SHP77 treated with DMSO at 0.1 percent for 48 hours (cell line): ENCODE results near the gene FAM131A.

Source experiments
- DNase-seq: peaks from one replicate; lab custom pipeline; 2025; lab: John Stamatoyannopoulos, UW

The FAM131A gene

DNA sequence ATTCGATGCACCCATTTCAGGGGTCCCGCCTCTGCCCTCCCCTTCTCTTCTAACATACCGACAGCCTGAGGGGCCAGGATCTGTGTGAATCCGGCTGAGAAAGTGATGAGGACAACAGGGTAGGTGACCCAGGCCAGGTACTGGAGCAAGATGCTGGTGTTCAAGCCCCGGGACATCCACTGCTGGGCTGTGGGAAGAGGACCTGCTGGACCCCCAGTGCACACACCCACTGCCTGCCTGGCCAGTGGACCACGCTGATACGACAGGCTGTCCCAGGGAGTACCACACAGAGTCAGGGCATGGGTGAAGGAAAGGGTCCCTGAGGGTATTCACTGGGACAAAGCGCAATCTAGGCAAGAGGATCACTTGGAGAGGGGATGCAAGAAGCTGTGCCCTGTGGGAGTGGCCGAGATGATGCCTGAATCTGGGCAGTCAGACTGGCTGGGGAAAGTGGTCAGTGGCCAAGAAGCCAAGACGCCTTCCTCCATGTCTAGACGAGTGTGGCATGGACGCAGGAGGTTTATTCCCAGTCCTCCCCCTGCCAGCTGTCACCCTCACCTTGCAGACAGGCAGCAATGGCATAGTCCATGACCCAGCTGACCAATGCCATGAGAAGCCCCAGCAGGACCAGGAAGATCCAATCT lies 20.8 kb downstream of the FAM131A start:
- DNase-seq, result no peak

DNA sequence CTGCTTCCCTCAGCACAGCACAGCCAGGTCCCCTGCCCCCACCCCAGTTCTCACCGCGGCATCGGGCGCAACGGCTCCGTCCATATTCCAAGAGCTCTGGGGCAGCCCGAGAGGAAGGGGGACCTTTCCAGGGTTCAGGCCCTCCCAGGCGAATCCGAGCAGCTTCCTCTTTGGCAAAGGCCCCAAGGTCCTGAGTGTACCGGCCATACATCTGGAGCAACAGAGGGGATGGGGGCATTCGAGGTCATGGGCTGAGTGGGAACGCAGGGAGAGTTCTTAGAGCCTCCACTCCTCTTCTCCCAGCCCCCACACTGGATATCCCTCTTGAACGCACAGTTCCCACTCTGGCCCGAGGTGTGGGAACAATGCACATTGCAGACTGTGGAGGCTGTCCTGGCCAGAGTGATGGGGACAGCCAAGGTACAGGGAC lies 21.5 kb downstream of the FAM131A start:
- no peak for DNase-seq

DNA sequence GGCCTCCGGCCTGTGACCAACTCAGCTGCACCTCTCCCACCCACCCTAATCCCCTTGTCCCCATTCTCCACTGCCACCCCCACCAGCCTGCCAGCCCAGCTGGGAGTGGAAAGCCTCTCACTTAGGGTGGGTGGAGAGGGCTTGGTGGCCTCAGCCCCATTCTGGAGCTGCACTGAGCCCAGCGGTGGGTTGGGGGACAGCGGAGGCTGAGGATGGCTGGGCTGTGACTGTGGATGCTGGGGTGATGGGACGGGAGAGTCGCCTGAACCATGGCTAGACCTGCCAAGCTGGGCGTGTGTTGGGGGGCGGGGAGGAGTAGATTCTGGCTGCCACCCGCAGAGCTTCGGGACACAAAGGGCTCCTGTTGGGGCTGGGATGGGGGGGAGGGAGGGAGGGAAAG lies 22.2 kb downstream of the FAM131A start:
- no peak for DNase-seq

DNA sequence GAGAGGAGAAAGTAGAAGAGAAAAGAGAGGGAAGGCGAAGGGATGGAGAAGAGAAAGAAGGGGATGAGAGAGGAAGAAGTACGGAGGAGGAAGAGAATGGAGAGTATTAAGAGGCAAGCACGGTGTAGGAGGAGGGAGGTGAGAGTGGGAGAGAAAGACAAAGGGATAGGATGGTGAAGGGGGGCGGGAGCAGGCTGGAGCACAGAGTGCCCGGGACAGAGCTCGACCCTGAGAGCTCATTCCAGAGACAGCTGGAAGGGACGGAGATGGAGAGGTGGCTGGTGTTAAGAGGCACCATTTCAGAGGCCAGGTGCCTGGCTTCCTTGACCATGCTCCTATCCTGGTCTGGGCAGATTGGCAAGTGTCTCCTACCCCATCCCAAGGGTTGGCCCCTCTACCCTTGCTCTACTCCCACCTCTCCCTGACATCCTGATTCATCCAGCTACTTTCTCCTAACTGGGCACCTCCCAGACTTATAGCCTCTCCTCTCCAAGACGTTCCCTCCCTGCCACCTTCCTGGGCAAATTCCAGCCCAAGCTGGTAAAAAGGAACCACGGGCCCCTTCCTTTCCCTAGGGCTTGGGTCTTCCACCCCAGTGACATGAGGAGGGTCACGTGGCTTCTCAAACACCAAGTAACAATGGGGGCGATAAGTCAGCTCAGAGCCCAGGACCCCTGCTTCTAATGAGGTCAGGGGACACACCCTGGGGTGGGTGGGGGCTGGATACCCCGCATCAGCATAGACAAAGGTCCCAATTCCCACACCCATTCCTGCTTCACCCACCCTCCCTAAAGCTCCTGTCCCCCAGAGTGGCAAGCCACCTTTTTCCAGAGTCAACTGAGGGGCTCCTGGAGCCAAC lies 22.9 kb downstream of the FAM131A start:
- DNase-seq, result no peak

DNA sequence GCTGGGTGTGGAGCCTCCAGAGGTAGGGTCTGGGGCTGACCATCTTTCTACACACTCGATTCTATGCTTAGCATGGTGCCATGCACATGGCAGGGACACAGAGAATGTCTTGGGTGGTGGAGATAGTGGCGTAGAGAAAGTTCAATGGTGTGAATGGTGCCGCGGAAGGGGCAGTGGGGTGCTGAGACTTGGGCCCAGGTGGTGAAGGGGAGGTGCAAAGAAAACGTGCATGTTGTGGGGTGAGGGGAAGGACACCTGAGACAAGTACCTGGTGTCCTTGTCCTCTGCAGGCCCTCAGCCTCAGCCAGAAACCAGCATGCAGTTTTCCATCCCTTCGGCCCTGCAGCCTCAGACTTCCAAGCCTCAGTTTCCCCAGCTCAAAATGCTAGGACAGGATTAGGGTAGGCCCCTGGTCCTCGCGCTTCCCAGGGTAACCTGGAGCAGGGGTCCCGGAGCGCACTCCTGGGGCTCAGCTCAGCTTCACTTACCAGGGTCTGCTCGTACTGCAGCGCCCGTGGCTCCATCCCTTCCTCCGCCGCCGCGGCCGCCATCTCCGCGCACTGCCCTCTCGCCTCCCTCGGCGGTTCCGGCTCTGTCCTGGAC lies 23.6 kb downstream of the FAM131A start:
- no peak for DNase-seq

DNA sequence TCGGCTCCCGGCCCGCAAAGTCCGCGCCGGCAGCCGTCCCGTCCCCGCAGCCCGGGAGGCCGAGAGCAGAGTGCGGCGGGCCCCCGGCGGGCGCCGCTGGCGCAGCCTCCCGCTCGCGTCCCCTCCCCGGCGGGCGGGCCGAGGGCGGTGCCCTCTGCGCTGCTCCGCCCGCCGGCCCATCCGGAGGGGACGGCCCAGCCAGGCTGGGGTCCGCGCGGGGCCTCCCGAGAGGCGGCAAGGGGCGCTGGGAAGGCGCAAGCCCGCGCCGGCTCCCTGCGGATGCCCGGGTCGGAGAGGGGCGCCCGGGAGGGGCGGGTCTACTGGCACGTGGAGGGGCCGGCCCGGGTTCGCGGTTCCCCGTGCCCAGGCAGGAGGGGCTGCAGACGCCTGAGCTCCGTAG lies 24.1 kb downstream of the FAM131A start, which contains the start of the genes CLCN2 and POLR2H:
Gene CLCN2 (minus strand): TSS at position 74 of the 400 bp plus-strand sequence. CDS start 126 bp downstream, outside the sequence.
Gene POLR2H (plus strand): TSS at position 179 of the 400 bp plus-strand sequence. CDS start 1,783 bp downstream, outside the sequence.
- DNase-seq, result no peak

DNA sequence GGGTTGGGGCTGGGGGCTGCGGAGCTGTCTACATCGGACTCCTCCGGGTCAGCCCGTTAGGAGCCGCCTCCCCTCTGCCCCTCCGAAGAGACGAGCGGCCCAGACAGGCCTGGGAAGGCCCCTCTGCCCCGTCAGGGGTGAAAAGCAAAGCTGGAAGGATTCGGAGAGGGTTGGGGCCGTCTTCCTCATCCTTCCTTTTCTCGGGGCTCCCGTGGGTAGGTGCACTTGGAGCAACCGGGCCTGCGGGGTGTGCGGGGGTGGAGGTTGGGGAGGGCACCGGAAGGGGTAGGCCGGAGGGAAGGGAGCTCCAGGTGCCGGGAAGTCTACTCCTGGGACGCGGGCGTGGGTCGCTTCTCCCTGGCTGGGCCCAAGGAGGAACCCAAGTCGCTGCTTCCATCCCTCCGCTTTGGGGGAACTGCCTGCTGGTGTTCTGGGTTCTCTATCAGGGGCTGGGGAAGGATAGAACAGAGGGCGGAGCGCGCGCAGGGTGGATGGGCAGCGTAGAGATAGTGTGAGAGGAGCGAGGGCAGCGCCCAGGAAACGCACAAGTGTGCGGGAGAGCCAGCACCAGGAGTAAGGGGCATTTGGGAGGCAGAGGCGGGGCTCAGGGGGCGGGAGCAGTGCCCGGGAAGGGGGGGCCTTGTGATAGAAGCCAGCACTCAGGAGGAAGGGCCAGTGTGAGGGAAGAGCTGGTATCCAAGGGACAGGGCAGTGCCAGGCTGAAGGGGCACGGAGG lies 24.7 kb downstream of the FAM131A start:
- DNase-seq, result no peak

DNA sequence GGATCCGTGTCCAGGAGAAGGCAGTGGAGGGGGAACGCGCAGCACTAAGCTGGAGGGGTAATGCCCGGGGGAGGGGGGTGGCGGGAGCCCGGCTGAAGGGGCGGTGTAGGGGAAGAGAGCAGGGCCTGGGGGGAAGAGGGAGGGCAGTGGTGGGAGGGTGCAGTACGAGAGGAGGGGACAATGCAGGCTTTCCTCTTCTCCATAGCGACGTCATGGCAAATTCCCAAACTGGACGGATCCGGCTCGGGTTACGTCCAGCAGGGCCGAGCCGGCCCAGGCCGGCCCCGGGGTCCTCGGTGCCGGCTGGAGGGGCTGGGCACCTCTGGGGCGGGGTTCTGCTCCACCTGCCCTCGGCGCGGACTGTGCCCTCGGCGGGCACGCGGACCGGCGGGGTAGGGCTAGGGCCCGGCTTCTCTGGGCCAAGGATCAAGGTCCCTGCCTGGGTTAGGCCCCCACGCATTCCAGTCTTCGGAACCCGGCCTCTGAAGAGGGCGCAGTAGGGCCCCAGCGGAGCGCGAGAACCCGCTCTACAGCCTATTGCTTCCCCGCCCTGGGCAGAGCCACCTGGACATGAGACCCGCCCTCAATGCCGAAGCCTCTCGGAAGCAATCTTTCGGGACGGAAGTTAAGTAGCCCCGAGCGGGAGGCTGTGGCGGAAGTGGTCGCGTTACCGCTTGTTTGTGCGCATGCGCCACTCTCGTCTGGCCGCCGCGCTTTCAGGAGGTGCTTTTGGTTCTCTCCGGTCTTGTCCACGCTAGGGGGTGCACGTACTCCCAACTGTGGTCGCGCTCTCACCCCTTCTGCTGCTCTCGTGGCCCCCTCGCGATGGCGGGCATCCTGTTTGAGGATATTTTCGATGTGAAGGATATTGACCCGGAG lies 25.5 kb downstream of the FAM131A start:
- peak; percentile 94 for DNase-seq

DNA sequence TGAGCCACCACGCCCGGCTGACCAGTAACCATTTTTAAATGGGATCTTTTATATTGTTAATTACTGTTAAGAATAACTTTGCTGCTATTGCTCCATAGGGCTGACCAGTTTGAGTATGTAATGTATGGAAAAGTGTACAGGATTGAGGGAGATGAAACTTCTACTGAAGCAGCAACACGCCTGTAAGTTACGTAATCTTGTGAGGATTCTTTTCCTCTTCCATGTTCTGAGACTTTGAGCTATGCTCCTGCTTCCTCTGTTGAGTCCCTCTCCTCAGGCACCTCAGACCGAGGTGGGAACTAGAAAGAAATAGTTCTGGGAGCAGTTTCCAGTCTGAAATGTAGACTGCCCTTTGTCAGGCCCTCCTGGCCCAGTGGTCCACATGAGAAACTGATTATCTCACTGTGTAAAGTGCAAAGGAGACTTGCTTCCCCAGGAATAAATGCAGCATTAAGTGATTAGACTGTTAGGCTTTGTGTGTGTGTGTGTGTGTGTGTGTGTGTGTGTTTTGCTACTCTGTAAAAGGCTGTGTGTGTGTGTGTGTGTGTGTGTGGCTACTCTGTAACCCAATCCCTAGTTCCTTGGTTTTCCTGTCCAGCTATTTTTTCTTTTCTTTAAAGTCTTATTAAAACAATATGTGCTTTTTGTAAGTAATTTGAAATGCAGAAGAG lies 29.4 kb downstream of the FAM131A start:
- DNase-seq, result no peak

DNA sequence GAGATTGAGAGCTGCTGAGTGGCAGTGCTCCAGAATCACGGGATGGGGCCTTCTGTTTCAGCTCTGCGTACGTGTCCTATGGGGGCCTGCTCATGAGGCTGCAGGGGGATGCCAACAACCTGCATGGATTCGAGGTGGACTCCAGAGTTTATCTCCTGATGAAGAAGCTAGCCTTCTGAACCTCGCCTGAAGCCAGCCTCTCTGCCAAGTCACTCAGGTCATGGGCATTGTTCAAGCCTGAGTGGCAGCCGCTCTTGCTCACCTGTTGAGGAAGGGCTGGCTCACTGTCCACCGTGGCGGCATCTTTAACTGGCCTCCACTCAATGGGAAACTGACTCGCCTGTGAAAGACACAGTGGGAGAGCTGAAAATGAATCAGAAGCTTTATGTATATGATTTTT lies 30.7 kb downstream of the FAM131A start:
- DNase-seq, result no peak

DNA sequence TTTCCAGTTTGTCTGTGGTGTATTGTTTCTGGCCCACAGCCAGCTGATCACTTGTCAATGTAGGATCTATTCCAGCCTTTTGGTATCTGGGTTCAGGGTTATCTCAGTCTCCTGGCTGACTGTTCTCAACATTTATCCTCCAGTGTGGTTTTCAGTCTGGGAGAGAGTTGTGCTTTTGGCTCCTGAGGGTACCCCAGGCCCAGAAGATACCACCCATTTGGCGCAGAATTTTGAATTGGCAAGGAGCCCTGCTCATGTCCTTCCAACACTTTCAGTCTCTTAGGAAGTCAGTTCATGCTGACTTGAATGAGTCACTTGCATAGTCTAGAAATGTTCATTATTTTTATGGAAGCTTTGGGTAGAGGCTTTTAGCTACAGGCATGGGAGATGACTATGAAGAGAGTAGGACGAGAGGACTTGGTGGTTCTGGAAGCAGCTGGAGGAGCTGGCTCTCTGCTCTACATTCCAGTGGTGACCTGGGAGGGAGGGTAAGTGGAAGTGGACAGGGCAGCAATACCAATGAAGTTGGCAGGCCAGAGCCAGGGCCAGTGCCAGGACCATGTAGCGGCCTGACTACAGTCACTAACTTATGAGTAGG lies 31.3 kb downstream of the FAM131A start:
- no peak for DNase-seq

DNA sequence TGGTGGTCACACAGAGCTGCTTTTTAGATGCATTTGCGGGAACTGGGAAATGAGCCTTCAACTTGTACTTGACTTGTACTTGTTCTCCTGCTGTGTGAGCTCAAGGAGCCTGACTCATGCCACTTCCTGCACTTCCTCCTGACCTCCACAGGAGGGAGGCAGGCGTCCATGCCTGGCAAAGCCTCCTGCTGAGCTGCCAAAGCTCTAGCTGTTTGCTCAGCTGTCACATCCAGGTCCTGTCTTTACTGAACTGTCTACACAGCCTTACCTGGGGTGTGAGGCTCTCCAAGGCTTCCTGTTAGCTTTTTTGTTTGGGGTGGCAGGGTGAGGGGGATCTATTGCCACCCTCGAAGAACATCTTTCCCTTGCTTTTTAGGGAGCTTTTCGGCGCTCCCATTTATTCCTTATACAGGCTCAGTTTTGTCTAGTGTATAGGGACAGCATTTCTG lies 34.2 kb downstream of the FAM131A start:
- DNase-seq, result peak; percentile 77

DNA sequence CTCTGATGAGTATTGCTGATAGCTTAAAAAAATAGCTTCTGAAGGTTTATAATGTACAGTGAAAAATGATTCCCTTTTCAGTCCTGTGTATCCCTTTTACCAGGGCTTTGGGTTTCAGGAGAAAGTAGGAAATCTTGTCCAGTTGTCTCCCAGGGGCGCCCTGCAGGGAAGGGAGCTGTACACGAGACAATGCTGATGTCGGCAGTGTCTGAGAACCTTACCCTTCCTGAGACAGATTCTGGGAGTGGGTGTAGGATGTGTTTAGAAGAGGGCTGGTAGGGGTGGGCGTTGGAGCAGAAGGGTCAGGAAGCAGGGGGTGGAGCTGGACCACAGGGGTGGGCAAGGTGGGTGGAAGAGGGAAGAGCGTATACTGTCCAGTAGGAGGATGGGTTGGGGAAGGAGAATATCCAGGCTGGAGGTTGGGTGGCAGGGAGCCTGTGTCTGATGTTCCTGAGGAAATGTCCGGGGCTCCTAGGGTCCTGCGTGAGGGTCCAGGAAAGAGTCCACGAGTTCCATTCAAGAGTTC lies 35.0 kb downstream of the FAM131A start:
- DNase-seq, result no peak

DNA sequence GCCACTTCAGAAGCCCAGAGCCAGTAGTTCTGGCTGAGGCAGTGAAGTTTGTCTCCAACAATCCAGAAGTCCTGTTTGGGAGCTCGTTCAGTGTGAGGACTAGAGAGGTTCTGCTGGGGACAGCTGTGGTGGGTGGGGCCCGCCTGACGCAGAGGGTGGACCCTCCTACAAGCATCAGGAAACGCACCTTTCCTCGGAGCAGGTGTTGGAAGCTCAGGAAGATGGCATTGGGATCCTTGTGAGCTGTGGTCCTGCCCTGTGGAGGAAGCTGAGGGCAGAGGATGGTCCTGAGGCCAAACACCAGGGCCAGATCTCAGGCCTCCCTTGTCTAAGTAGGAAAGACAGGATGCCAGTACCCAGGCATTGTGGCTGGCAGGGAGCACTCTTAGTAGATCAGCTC lies 35.5 kb downstream of the FAM131A start:
- DNase-seq, result no peak

DNA sequence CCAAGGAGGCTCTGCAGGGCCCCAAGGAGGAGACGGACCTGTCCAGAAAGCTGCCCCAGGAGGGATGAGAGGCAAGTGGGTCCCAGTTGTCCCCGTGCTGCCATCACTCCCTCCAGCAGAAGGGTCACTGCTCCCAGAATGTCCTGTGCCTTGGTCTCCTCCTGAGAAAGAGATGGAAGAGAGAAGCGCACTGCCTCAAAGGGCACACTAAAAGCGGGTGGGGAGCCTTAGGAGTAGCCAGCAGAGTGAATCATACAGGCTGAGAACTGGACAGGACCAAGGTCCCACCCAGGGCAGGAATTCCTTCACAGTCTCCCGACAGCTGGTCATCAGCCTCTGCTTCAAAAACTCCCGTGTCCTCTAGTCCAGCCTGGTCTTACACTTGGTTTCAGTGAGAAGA lies 36.0 kb downstream of the FAM131A start:
- DNase-seq, result no peak

DNA sequence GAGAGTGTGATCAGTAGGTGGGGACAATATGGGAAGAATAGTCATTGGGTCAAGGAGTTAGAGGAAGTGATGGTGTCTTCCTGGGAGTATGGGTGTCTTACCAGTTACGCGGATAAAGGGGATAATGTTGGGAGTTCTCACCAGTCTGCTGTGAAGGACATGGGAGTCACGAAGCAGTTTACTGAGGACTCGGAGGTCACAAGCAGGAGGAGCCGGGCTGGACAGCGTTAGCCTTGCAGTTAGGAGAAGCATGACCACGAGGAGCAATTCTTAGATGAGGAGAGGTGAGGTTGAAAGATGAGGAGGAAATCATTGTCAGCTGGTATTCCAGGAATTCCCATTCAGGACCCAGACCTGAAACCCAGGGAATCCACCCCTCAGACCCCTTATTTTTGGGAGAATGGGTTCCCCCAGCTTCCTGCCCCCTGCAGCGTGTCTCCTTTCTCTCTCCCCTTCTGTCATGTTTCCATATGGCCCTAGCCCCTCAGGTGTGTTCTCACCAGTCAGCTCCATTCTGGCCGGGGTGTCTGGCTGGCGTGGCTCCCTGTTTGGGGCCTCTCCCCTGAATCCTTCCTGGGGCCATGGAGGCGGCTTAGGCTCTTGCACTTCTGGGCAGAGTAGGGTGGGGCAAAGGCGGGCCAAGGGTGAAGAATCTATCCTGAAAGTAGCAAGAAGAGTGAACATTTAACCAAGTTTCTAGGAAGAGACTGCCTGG lies 38.5 kb downstream of the FAM131A start:
- DNase-seq, result no peak

DNA sequence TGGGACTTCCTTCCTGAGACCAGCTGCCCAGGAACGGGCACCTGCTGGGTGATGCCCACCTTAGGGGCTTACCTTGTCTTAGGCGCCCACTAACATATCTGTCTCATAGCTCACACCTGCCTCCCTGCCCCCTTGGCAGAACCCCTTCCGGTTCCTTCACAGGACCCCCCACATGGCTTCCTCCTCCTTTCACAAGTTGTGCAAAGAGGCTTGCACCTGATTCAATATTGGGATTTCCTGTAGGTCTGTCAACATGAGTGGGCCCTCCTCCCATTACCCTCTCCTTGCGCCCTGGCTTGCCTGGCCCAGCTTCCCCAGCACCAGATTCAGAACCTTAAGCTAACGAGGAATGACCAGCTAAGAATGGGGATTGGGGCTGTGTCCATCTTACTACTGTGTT lies 40.0 kb downstream of the FAM131A start:
- peak; percentile 27 for DNase-seq

DNA sequence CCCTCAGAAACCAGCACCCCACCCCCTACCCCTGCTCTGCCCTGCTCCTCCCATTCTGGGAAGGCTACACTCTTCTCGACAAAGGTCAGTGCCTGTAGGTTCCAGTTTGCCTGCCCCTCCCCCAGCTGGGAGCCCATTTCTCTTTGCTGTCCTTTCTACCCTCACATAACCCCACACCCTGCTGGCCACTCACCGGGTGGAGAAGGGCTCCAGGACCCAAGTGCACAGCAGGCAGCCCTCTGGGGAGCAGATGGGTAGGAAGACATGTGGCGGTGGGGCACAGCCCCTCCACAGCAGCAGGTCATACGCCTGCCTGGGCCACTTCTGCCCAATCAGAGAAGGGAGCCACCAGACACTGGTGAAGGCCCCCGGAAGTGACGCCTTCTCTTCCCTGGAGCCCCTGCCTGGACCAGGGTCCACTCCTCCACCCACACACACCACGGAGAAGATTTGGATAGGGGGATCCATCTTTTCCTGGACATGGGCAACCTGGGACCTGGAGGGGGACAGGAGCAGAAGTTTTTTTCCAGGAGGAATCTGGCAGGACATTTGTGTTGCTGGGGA lies 40.6 kb downstream of the FAM131A start, which contains the start of gene THPO:
Gene THPO (minus strand): TSS at position 326 of the 564 bp plus-strand sequence. CDS start 1,948 bp downstream, outside the sequence.
- DNase-seq, result peak; percentile 76
